ENCODE data around the gene KIRREL3.

KIRREL3 gene

DNA sequence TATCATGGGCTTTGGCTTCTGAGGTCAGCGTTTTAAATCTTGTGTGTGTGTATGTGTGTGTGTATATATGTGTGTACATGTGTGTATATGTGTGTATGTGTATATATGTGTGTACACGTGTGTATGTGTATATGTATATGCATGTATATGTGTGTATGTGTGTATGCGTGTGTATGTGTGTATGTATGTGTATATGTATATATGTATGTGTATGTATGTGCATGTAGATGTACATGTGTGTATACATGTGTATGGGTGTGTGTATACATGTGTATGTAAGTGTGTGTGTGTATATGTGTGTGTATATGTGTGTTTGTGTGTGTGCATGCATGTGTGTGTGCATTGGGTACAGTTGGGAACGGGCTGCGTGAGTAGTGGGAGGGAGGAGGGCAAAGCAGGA, 522.1 kb downstream of the KIRREL3 start:
- DNase-seq, result no peak

DNA sequence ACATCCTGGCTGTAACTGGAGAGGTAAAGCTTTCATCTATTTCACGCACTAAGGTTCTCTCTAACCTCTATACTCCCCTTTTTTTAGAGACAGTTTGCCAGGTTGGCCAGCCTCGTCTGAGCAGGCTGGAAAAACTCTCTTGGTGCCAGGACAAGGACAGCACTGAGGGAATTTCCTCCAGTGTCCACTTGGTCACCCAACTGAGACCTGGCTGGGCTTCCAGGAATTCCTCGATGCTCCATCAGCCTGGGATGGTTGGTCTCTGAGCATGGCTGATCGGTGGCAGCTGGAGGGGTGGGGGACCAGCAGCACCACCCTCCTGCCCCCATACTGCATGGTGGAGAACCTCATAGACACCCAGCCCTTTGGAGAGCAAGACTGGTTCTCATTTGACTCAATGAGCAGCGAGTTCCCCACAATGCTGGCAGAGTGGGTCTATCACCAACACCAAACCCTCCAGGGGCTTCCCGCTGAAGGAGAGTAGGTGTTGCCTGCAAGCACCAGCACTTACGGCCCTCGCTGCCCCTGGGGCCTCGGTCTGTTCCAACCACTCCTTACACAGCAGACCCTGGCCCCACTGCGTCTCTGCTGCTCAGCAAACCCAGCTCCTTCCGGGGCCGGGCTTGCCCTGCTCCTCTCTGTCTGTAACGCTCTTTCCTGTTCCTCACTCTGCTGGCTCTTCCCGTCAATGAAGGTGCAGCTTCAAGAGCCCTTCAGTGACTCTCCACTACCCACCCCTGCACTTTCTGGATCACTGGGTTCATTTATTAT, 522.9 kb downstream of the KIRREL3 start:
- peak; percentile 37 for DNase-seq

DNA sequence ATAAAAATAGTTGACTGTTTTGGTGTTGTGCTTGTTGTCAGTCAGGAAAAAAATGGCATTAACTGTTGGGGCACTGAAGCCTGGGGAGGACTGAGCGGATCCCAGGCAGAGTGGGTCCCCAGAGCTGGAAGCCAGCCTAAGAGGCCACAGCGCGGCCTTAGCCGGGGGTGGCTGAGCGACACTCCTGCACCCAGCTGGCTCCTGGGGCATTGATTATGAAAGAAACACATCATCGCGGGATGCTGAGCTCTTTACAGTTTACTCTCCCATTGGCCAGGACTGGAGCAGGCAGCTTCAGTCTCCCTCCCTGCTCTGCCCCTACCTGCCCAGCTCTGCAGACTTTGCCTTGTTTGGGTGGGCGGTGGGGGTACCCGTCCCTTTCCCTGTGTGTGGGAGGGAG, 523.6 kb downstream of the KIRREL3 start:
- no peak for DNase-seq

- DNase-seq, result no peak
These were observed 524.2 kb downstream of the KIRREL3 start for GRCh38 chr11:126476266-126476924.

DNA sequence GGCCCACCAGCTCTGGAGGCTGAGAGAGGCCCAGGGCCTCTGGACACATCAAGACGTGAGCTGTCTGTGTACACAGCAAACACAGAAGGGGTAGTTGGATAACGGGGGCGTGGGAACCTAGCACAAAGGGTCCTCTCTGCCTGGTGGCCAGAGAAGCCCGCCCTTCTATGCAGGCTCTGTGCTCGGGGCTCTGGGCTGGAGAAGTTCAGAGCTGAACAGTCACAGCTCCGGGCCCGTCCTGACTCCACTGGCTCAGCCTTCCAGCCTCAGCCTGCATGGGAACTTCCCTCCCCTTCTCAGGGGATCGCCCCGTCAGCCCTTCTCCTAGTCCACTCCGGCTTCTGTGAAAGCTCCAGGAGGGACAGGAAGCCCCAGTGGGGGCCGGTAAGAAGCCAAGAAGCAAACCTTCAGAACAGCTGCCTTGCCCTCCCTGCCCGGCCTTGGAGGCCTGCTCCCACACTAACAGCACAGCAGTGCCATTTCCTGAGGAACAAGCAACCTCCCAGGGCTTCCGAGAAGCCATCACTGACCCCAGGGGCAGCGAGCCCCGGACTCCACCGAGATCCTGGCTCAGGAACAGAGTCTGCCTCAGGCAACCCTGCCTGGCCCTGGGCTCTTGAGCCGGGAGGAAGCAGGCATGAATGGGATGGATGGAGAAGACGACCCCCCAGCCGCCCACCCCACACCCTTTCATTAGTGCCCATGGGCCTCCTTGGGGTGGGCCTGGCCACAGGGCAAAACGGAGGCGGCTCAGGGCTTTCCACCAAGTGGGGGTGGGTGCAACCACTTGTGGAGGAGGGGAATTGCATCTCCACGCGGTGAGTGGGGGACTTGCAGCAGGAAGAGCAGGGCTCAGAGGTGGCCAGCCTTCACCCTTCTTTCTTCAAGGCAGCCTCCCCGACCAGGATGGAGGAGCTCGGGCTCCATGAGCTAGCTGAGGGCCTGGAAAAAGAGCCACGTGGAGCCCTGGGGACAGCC, 525.3 kb downstream of the KIRREL3 start:
- no peak for DNase-seq

- DNase-seq, result no peak
These were observed 526.4 kb downstream of the KIRREL3 start for GRCh38 chr11:126474220-126474619.

DNA sequence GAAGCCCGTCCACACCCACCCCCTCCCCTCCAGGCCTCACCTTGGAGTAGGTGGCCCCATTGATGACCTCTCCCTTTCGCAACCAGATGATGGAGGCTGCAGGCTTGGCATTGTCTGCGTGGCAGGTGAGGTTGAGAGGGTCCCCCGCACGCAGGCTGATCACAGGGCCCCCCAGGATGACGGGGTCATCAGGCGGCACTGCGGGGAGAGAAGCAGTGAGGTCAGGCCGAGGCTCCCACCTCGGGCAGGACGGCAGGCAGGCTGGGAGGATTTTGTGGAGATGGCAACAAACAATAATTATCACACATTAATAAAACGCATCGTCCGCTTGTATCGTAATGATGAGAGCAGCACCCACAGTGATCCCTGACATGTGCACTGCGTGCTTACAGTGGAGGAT, 527.3 kb downstream of the KIRREL3 start:
- no peak for DNase-seq

- no peak for DNase-seq
These were observed 531.3 kb downstream of the KIRREL3 start for GRCh38 chr11:126469311-126469710.

DNA sequence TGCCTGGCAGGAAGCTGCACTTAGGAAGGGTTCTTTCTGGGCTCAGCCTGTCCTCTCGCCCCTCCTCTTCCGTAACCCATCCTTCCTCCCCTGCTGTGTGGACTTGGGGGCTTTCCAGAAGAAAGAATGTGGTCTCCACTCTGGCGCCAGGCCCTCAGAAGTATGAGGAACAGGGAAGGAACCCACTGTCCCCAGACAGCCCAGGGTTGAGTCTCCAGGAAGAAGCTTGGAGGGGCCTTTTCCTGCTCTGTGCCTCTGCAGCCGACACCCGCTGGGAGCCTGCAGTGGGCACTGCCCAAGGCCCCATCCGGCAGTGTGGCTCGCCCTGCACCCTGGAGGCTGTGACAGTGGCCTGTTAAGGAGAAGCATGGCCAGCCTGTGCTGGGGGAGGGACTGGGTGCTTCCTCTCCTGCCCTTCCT, 532.5 kb downstream of the KIRREL3 start:
- DNase-seq, result no peak

DNA sequence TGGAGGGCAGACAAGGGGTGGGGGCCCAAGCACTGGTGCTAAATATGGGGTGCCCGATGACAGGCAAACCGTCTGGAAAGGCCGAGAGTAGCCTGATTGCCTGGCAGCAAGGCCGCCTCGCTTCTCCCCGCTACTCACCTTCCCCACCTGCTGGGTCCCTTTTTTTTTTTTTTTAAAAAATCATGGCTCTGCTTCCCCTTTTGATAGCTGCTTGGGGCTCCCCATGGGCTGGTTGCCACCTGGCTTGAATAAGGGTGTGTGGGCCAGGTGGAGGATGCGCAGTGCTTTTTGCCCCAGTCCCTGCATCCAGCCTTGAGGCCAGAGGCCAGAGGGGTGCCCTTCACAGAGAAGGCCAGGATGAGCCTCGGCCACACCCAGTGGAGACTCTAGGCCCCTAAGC, 533.1 kb downstream of the KIRREL3 start:
- DNase-seq, result no peak

DNA sequence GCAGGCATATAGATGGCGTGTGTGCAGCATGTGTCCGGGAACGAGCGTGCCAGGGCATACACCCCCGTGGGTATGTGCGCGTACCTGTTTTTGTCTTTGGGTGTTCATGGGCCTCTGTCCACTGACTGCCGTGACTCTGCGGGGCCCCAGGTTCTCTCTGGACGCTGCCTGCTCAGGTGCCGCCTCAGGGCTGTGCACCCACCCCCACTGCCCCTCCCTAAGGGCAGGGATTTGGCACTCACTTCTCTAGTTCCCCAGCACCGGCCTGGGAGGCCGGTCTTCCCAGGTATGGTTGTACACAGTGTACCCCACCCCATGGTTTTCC, 533.6 kb downstream of the KIRREL3 start:
- DNase-seq, result no peak

DNA sequence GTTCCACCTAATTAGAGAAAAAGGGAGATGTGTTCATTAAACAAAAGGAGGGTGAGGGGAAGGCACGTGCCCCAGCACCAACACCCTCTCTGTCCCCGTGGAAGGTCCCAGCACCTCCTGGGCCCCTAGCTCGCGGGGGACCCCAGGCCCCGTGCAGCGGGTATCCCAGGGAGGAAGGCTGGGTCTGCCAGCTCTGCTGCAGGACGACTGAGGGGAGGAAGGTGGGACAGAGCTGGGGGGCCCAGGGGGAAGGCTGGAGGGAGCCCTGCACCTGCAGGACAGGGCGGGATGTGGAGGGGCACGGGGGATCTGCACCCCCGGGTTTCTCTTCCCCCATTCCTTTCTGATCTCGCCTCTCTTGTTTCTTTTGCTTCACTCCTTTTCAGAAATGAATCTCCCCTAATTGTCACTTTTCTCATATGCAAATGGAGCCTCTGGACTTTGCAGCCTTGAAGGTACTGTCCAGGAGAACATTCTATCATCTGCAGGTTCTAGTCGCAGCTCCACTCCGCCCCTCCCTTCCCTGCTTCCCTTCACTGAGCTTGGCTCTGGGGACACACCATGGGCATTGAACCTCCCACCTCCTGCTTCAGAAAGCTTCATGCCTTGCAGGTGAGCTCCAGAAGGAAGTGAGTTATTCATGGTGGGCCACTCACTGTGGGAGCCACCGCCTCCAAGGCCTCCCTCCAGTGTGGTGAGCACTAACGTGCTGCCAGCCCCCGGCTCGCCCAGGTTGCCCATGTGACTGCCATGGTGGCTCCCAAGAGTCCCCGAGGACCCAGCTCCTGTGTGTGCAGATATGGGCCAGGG, 534.1 kb downstream of the KIRREL3 start:
- DNase-seq, result no peak

DNA sequence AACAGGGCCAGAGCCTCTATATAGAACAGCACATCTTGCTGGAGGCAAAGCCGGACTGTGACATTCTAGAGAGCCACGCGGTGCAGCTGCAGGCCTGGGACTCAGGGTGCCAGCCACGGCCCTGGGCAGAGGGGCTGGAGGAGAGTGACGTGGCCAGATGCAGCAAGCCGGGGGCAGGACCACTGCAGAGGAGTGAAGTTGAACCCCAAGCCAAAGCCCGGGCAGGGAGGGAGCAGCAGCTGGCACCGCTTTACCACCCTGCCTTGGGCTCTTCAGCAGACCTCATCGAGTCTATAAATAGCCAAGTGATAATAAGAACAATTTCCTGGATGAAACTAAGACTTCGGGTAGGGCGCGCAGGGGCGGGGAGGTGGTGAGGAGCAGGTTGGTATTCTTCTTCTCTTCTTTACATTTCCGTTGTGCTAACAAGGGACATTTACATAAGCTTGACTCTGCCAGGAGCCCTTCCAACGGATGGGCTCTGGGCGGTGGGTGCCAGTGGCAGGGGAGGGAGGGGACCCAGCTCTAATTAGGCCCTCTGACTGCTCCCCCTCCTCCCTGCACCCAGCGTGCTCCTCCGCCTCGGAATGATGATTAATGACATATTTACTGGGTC, 534.9 kb downstream of the KIRREL3 start:
- no peak for DNase-seq

- no peak for DNase-seq
These were observed 535.8 kb downstream of the KIRREL3 start for GRCh38 chr11:126464796-126465195.

- no peak for DNase-seq
These were observed 538.1 kb downstream of the KIRREL3 start for GRCh38 chr11:126462422-126462821.

DNA sequence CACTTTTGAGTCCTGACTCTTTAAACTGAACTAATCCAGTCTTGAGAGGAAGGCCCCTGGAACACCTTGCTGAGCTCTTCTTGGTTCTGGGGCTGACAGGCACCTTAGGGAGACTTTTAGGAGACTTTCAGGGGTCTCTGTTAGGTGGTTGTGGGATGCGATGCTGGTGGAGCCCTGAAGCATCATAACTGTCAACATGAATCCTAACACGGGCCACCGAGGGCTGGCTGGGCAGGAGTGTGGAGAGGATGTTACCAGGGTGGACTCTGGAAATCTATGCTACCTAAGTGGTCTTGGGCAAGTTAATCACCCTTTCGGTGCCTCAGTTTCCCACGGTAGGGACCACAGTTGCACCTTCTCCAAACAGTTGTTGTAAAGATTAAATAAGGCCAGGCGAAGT, 538.6 kb downstream of the KIRREL3 start:
- no peak for DNase-seq

GRCh38 chr11:126461096-126461440, 539.5 kb downstream of the KIRREL3 start:
- no peak for DNase-seq

GRCh38 chr11:126460417-126461095, 540.0 kb downstream of the KIRREL3 start:
- no peak for DNase-seq

- DNase-seq, result no peak
These were observed 540.8 kb downstream of the KIRREL3 start for GRCh38 chr11:126459691-126460281.

GRCh38 chr11:126457817-126458216, 542.8 kb downstream of the KIRREL3 start:
- DNase-seq, result no peak

Data from stimulated activated CD8-positive, alpha-beta memory T cell treated with anti-CD3 and anti-CD28 coated beads, Interleukin-4, amount 100 ng/mL, for 48 hours (primary cell).